Activated CD4-positive, alpha-beta T cell treated with anti-CD3 and anti-CD28 coated beads, Interleukin-2, amount 50 U/mL, for 48 hours (primary cell): ENCODE results near the gene SLC39A5.
"Not testable (repeated sequence)": the region's sequence is repeated elsewhere in the genome, so short reads cannot be mapped to it uniquely, and the experiment has no call there.

Experiments
- DNase-seq, 2 experiments: peaks; one replicate each; pipeline ENCODE4 v3.0.0-alpha.2; 2020

Gene SLC39A5

GRCh38 chr12:56282579-56282978 is 52.7 kb downstream of the SLC39A5 start:
- DNase-seq, result no peak

DNA sequence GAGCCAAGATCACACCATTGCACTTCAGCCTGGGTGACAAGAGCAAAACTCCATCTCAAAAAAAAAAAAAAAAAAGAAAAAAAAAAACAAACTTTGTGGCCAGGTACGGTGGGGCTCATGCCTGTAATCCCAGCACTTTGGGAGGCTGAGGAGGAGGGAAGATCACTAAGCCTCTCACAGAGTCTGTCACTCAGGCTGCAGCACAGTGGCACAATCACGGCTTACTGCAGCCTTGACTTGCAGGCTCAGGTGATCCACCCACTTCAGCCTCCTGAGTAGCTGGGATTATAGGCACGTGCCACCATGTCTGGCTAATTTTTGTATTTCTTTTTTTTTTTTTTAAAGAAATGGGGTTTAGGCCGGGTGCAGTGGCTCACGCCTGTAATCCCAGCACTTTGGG is 54.4 kb downstream of the SLC39A5 start:
- not testable (repeated sequence) for DNase-seq

DNA sequence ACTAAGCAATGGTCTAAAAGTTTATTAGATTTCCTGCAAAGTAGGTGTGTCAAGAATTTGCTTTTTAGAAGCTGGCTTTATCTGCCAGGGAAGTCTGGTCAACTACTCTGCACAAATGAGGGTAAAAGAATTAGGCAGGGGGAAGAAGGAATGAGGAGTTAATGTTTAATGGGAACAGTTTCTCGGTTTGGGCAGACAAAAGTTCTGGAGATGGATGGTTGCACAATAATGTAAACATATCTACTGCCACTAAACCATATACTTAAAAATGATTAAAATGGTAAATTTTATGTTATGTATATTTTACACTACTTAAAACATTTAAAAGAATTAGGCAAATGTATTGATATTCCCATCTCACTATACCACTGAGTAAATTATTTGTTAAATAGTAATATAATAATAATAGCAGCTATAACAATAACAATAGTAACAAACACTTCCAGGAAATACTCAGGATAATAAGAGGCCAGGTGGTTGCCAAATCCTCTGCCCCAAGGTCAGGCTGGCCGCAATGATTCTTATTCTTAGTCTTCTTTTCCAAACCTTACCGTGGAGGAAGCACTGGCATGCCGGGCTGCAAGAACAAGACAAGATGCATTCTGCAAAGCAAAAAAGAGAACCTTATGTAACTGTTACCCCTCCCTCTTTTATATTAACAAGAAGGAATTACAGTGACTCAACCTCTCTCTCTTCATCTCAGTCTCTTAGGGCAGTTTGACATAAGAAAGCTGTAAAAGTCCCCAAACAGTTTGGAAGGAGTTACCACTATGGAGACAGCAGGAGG is 56.4 kb downstream of the SLC39A5 start:
- no peak for DNase-seq
